HEK293T (cell line): ENCODE data around the gene RBM20.

Source experiments
- CTCF ChIA-PET: fragments of 350-600 bp; formaldehyde crosslinking; extraction: SDS; loops from one replicate; lab custom pipeline; 2021; ENCODE audit warnings: antibody characterized with exemption, inconsistent platforms; lab: Yijun Ruan, JAX
- POLR2A ChIA-PET: fragments of 350-600 bp; formaldehyde crosslinking; extraction: SDS; loops from one replicate; lab custom pipeline; 2020; ENCODE audit warnings: antibody characterized with exemption, inconsistent platforms; lab: Yijun Ruan, JAX
- DNase-seq: peaks from one replicate; pipeline ENCODE4 v3.0.0; 2012; ENCODE audit warnings: mixed read lengths; ENCODE audit errors: extremely low spot score
- ARNT ChIP-seq: fragments of 450-650 bp; IDR thresholded peaks from 2 replicates; pipeline ENCODE4 v1.6.1; 2017; ENCODE audit warnings: mild to moderate bottlenecking
- BHLHE40 ChIP-seq: fragments of 450-650 bp; IDR thresholded peaks from 2 replicates; pipeline ENCODE4 v1.6.1; 2016; ENCODE audit warnings: mild to moderate bottlenecking, moderate library complexity, borderline replicate concordance
- CTBP1 ChIP-seq: fragments of 450-650 bp; IDR thresholded peaks from 2 replicates; pipeline ENCODE4 v1.6.1; 2016; ENCODE audit warnings: borderline replicate concordance
- ELF4 ChIP-seq: fragments of 450-650 bp; IDR thresholded peaks from 2 replicates; pipeline ENCODE4 v1.6.1; 2017; ENCODE audit warnings: antibody characterized with exemption
- FOXA1 ChIP-seq: fragments of 450-650 bp; IDR thresholded peaks from 2 replicates; pipeline ENCODE4 v1.6.1; 2016; ENCODE audit warnings: mild to moderate bottlenecking
- FOXK2 ChIP-seq: fragments of 450-650 bp; IDR thresholded peaks from 2 replicates; pipeline ENCODE4 v1.6.1; 2016; ENCODE audit warnings: mild to moderate bottlenecking
- FOXM1 ChIP-seq: fragments of 450-650 bp; IDR thresholded peaks from 2 replicates; pipeline ENCODE4 v1.6.1; 2017; ENCODE audit warnings: mild to moderate bottlenecking, borderline replicate concordance
- HDGF ChIP-seq: fragments of 450-650 bp; IDR thresholded peaks from 2 replicates; pipeline ENCODE4 v1.6.1; 2017; ENCODE audit warnings: antibody characterized with exemption, borderline replicate concordance
- L3MBTL2 ChIP-seq: fragments of 450-650 bp; conservative IDR thresholded peaks from 2 replicates; pipeline ENCODE4 v1.6.1; 2016; ENCODE audit warnings: mild to moderate bottlenecking
- LEF1 ChIP-seq: fragments of 450-650 bp; IDR thresholded peaks from 2 replicates; pipeline ENCODE4 v1.6.1; 2017; ENCODE audit warnings: mild to moderate bottlenecking, borderline replicate concordance
- NFRKB ChIP-seq: fragments of 450-650 bp; IDR thresholded peaks from 2 replicates; pipeline ENCODE4 v1.6.1; 2016; ENCODE audit warnings: mild to moderate bottlenecking, moderate library complexity
- PKNOX1 ChIP-seq: fragments of 450-650 bp; IDR thresholded peaks from 2 replicates; pipeline ENCODE4 v1.6.1; 2016
- SP1 ChIP-seq: fragments of 450-650 bp; IDR thresholded peaks from 2 replicates; pipeline ENCODE4 v1.6.1; 2017
- SUZ12 ChIP-seq: fragments of 450-650 bp; IDR thresholded peaks from 2 replicates; pipeline ENCODE4 v1.6.1; 2016; ENCODE audit warnings: mild to moderate bottlenecking
- TARDBP ChIP-seq: fragments of 450-650 bp; IDR thresholded peaks from 2 replicates; pipeline ENCODE4 v1.6.1; 2016
- ZNF384 ChIP-seq: fragments of 450-650 bp; IDR thresholded peaks from 2 replicates; pipeline ENCODE4 v1.6.1; 2016

Gene RBM20

DNA sequence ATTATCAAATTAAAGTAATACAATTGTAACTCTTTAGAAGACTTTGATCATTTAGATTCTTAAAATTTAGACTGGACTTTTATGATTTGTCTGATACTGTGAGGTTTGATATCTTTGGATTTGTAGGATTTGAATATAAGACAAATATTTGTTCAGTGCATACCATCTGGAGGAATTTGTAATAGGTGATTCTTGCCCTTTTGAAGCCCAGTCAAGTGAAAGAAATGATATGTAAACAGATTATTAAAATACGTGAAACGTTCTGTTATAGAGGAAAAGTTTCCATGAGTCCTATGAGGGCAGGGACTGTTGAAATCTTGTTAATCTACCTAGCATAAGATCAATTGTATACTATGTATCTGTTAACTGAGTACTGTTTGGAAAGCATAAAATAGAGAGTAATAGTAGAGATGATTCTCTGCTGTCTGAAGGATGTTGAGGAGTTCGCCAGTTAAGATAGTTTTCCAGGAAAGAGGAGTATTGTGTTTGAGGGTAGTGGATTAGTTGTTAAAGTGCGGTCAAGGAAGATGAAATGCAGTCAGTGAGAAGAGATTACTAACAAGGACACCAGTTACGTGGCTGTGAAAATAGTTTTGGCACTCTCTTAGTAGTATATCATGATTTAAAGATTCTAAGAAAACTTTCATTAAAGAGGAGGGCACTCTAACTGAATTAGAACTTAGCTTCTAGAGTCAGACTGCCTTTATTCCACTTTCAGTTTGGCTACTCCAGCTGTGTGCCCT is 242.0 kb downstream of the RBM20 start:
- no peak for DNase-seq
- TF ChIP-seq ZNF384 (no peak), SUZ12 (no peak), HDGF (no peak), BHLHE40 (no peak), TARDBP (no peak), ARNT (no peak), FOXK2 (no peak), PKNOX1 (no peak), ELF4 (no peak)
- CTCF ChIA-PET, result no interaction called here
- POLR2A ChIA-PET, result no interaction called here

GRCh38 chr10:110887560-110887959 is 243.4 kb downstream of the RBM20 start:
- TF ChIP-seq FOXA1, result no peak
- TF ChIP-seq L3MBTL2, result no peak
- TF ChIP-seq HDGF, result no peak
- TF ChIP-seq ARNT, result no peak
- TF ChIP-seq LEF1, result no peak
- TF ChIP-seq ZNF384, result no peak
- TF ChIP-seq BHLHE40, result no peak
- TF ChIP-seq CTBP1, result no peak
- TF ChIP-seq PKNOX1, result no peak
- no peak for TF ChIP-seq FOXK2
- TF ChIP-seq SP1, result no peak
- no peak for TF ChIP-seq TARDBP
- no peak for TF ChIP-seq SUZ12
- TF ChIP-seq FOXM1, result no peak
- no peak for TF ChIP-seq ELF4
- no peak for TF ChIP-seq NFRKB
- POLR2A ChIA-PET, result interaction anchor here (0.9 kb wide), 1 partner anchor 146 kb away, joined by 3 read pairs; no protein-coding TSS in a partner anchor
- CTCF ChIA-PET, result no interaction called here
- DNase-seq, result no peak
